NCI-H345 treated with DMSO at 0.1 percent for 48 hours (cell line): Measurements from ENCODE around the gene CFAP65.

Experiments
- DNase-seq: peaks from one replicate; lab custom pipeline; 2025; ENCODE audit not compliant: unreplicated experiment; lab: John Stamatoyannopoulos, UW

The CFAP65 gene

GRCh38 chr2:219041252-219041651 lies at the start of gene CFAP65:
Gene CFAP65 (minus strand): TSS chr2:219041516. CDS start chr2:219039048, 2,468 bp downstream.
- DNase-seq = peak; percentile 63

GRCh38 chr2:219090436-219091299 lies 49.4 kb upstream of the CFAP65 start:
- no peak for DNase-seq

- no peak for DNase-seq
Observed at GRCh38 chr2:219089330-219089729, 48.0 kb upstream of the CFAP65 start.

- no peak for DNase-seq
Observed at GRCh38 chr2:219087848-219088247, 46.5 kb upstream of the CFAP65 start.

- no peak for DNase-seq
Observed at GRCh38 chr2:219087361-219087760, 46.0 kb upstream of the CFAP65 start.

- no peak for DNase-seq
Observed at GRCh38 chr2:219086196-219086595, 44.9 kb upstream of the CFAP65 start.

- DNase-seq = no peak
Observed at GRCh38 chr2:219084791-219085190, 43.5 kb upstream of the CFAP65 start.

- no peak for DNase-seq
Observed at GRCh38 chr2:219082332-219082958, 41.1 kb upstream of the CFAP65 start.

GRCh38 chr2:219081701-219082331 lies 40.5 kb upstream of the CFAP65 start:
- DNase-seq = no peak

GRCh38 chr2:219081096-219081495 lies 39.8 kb upstream of the CFAP65 start:
- DNase-seq = no peak

GRCh38 chr2:219079417-219079816 lies 38.1 kb upstream of the CFAP65 start:
- DNase-seq = no peak

- no peak for DNase-seq
Observed at GRCh38 chr2:219078951-219079350, 37.6 kb upstream of the CFAP65 start.

GRCh38 chr2:219078126-219078525 lies 36.8 kb upstream of the CFAP65 start:
- no peak for DNase-seq

- no peak for DNase-seq
Observed at GRCh38 chr2:219076253-219076652, 34.9 kb upstream of the CFAP65 start.

GRCh38 chr2:219073413-219074129 lies 32.3 kb upstream of the CFAP65 start:
- peak; percentile 10 for DNase-seq

GRCh38 chr2:219072741-219073250 lies 31.5 kb upstream of the CFAP65 start:
- no peak for DNase-seq

GRCh38 chr2:219071131-219071816 lies 30.0 kb upstream of the CFAP65 start:
- DNase-seq = no peak

GRCh38 chr2:219065484-219065883 lies 24.2 kb upstream of the CFAP65 start:
- no peak for DNase-seq

GRCh38 chr2:219062081-219062480 lies 20.8 kb upstream of the CFAP65 start:
- no peak for DNase-seq
